HepG2 (cell line): Measurements from ENCODE around the gene HECTD1. TPM values are rescaled to one million over a fixed set of nuclear protein-coding genes. Genes with fewer than 3 reads are reported as not detected.

ENCODE experiments used
- CENPX ChIP-seq: sonication (generic); formaldehyde crosslinking; IDR thresholded peaks from 2 replicates; pipeline ENCODE4 v1.9.0; 2021; ENCODE audit warnings: mild to moderate bottlenecking, missing genetic modification reagents, moderate library complexity
- GTF3A ChIP-seq: sonication (generic); formaldehyde crosslinking; conservative IDR thresholded peaks from 2 replicates; pipeline ENCODE4 v1.4.0; 2020; ENCODE audit warnings: mild to moderate bottlenecking, missing genetic modification reagents
- HDAC6 ChIP-seq: fragments of 200-600 bp; sonication (generic); IDR thresholded peaks from 2 replicates; pipeline ENCODE4 v1.7.0; 2017; ENCODE audit warnings: mild to moderate bottlenecking, antibody characterized with exemption, low read length, low read depth
- IKZF4 ChIP-seq: sonication (generic); formaldehyde crosslinking; IDR thresholded peaks from 2 replicates; pipeline ENCODE4 v1.5.1; 2020; ENCODE audit warnings: borderline replicate concordance, mild to moderate bottlenecking, low read depth, missing genetic modification reagents; ENCODE audit errors: not compliant biosample characterization
- MYC ChIP-seq: sonication (generic); formaldehyde crosslinking; IDR thresholded peaks from 2 replicates; pipeline ENCODE4 v1.9.0; 2021; ENCODE audit warnings: missing genetic modification reagents, borderline replicate concordance
- NFAT5 ChIP-seq: sonication (generic); formaldehyde crosslinking; IDR thresholded peaks from 2 replicates; pipeline ENCODE4 v1.4.0; 2020; ENCODE audit warnings: missing genetic modification reagents
- PTBP1 ChIP-seq: fragments of 200-400 bp; formaldehyde crosslinking; IDR thresholded peaks from 2 replicates; pipeline ENCODE4 v1.6.1; 2018; ENCODE audit warnings: low read length, low read depth; ENCODE audit not compliant: poor library complexity, severe bottlenecking
- THAP11 ChIP-seq: IDR thresholded peaks from 2 replicates; pipeline ENCODE4 v1.6.1; 2016; ENCODE audit warnings: missing biosample characterization, missing genetic modification reagents
- ZBTB39 ChIP-seq: sonication (generic); formaldehyde crosslinking; IDR thresholded peaks from 2 replicates; pipeline ENCODE4 v1.5.0; 2020; ENCODE audit warnings: missing genetic modification reagents
- ZBTB7B ChIP-seq: sonication (generic); formaldehyde crosslinking; IDR thresholded peaks from 2 replicates; pipeline ENCODE4 v1.4.0; 2020; ENCODE audit warnings: missing genetic modification reagents
- ZMAT3 ChIP-seq: sonication (generic); formaldehyde crosslinking; conservative IDR thresholded peaks from 2 replicates; pipeline ENCODE4 v1.7.0; 2021; ENCODE audit warnings: missing genetic modification reagents
- ZNF687 ChIP-seq: sonication (generic); formaldehyde crosslinking; IDR thresholded peaks from 2 replicates; pipeline ENCODE4 v1.5.1; 2020; ENCODE audit warnings: mild to moderate bottlenecking, missing genetic modification reagents, moderate library complexity
- ZNF704 ChIP-seq: sonication (generic); formaldehyde crosslinking; IDR thresholded peaks from 2 replicates; pipeline ENCODE4 v1.8.1; 2023; ENCODE audit warnings: mild to moderate bottlenecking, inconsistent platforms, moderate library complexity, missing genetic modification reagents, borderline replicate concordance
- ZNF720 ChIP-seq: sonication (generic); formaldehyde crosslinking; IDR thresholded peaks from 2 replicates; pipeline ENCODE4 v1.4.0; 2020; ENCODE audit warnings: missing genetic modification reagents
- polyA plus RNA-seq, 8 experiments: library from polyadenylated mRNA; depleted of rRNA in 3 of 8; stranded (reverse) in 7 of 8; unstranded in 1 of 8; fragments of >200 nt; fragmentation: Illumina TruSeq in 4 of 8; extraction: Trizol in 4 of 8; gene quantifications; 2 replicates each; pipeline versions ENCODE4 v1.2.1 to v1.2.3, GENCODE V29; 2011 to 2016; ENCODE audit warnings: low read depth in 4 of 8, missing spikeins in 1 of 8, mixed read lengths in 1 of 8; ENCODE audit not compliant: insufficient read depth in 1 of 8
- total RNA-seq, 5 experiments: library from RNA; depleted of rRNA; stranded (reverse); fragments of >200 nt; fragmentation: Illumina TruSeq; extraction: Trizol; gene quantifications; 2 replicates each; pipeline ENCODE4 v1.2.3, GENCODE V29; 2016; ENCODE audit warnings: low read depth in 1 of 5

The HECTD1 gene
- total and polyA plus RNA-seq, 2 of the 13 experiments (the other 11 are each of a cell fraction or from before 2014, with no cell fraction given) = 312 to 560 TPM

GRCh38 chr14:31207287-31207754, 272 bp downstream of the HECTD1 start (continued):
- peak; percentile 97 for TF ChIP-seq NFAT5 (CRISPR knock-in tag)
- peak; percentile 96; the same call in 1 of the 2 replicates for TF ChIP-seq ZNF704
- TF ChIP-seq HDAC6 = peak; percentile 77; the same call in 1 of the 2 replicates
- TF ChIP-seq THAP11 = peak; percentile 55; the same call in 1 of the 2 replicates
- TF ChIP-seq IKZF4 (CRISPR knock-in tag) = peak; percentile 93
- no peak; the same call in 1 of the 2 replicates for TF ChIP-seq ZBTB7B (CRISPR knock-in tag)
- peak; percentile 85; the same call in 1 of the 2 replicates for TF ChIP-seq GTF3A (CRISPR knock-in tag)
- no peak for TF ChIP-seq ZNF687 (CRISPR knock-in tag)
- TF ChIP-seq ZMAT3 (CRISPR knock-in tag) = peak; percentile 85; the same call in 1 of the 2 replicates
- TF ChIP-seq CENPX (CRISPR knock-in tag) = no peak
- TF ChIP-seq ZNF720 (CRISPR knock-in tag) = no peak; the same call in 1 of the 2 replicates
- TF ChIP-seq MYC (CRISPR knock-in tag) = no peak; the same call in 1 of the 2 replicates
- peak; percentile 81; the same call in 1 of the 2 replicates for TF ChIP-seq ZBTB39
- peak; percentile 80 for TF ChIP-seq PTBP1
